Measurements from ENCODE around the gene RPS28. TPM values are rescaled to one million over a fixed set of nuclear protein-coding genes. Genes with fewer than 3 reads are reported as not detected.

Gene RPS28
- total RNA-seq, 1 experiment from 2014 or later, result 2,594 TPM

DNA sequence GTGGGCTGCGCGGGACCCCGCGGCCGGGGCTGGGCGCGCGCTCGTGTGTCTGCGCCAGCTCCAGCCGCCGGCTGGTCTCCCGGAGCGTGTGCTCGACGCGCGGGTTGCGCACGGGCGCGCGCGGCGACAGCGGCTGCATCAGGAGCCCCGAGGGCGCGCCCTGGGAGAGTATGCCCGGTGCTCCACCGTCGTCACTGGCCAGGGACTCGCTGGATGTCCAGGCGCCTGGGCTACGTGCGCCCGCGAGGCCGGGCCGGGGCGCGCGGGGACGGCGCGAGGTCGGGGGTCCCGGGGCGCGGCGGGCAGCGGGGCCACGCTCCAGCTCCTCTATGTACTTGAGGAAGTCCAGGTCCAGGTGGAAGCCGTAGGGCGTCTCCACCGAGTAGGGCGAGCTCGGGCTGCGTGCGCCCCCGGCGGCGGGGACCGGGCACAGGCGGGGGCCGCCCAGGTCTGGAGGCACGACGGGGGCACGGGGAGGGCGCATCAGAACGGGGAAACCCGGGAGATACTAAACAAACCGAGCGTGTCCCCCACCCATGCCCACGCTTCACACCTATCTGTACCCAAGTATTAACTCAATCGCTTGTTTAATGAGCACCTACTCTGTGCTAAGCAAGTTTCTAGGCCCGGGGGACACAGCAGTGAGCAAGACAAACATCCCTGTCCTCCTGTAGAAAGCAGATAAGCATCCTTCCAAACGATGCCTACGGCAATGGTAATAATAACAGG, 14.2 kb downstream of the RPS28 start:
- H3K27me3 ChIP-seq (ENCODE audit: low read length), result peaks cover 22% of the 10 kb centered on the region
- H3K79me2 ChIP-seq (ENCODE audit: low read length), result no peaks in the 10 kb centered on the region
- no peak for DNase-seq
- peaks cover 11% of the 10 kb centered on the region; the same call in 1 of the 2 replicates for H3K4me1 ChIP-seq (ENCODE audit: insufficient read depth, low read length)
- H3K36me3 ChIP-seq (ENCODE audit: low read depth, low read length), result no peaks in the 10 kb centered on the region
- H3K9me3 ChIP-seq (ENCODE audit: low read length), result no peaks in the 10 kb centered on the region
- BruUV-seq (replicated peaks), result no TSS peak
- POLR2A ChIA-PET (ENCODE audit: unreplicated experiment), result interaction anchor here (0.6 kb wide), 1 partner anchor 115 kb away, joined by 3 read pairs; no protein-coding TSS in a partner anchor
- CTCF ChIA-PET, result interaction anchor here (0.8 to 1.2 kb wide), 2 partner anchors 12 to 27 kb away, joined by 3 read pairs; partner anchors contain the start of gene CD320
- peak overlapping the region; percentile 92 for H3K4me2 ChIP-seq (ENCODE audit: low read length)
- peak overlapping the region; percentile 87; the same call in 1 of the 2 replicates for H2AFZ ChIP-seq (ENCODE audit: low read length)
- no peaks in the 10 kb centered on the region for H3F3A ChIP-seq (ENCODE audit: low read length, unreplicated experiment)
- H4K20me1 ChIP-seq (ENCODE audit: low read length), result no peaks in the 10 kb centered on the region
- ATAC-seq, result peak; percentile 41
- H3K27ac ChIP-seq (ENCODE audit: low read length), result no peak overlapping the region
- no peaks in the 10 kb centered on the region for H3K9me2 ChIP-seq (replicated peaks; ENCODE audit: low read length)
- H3K9ac ChIP-seq (ENCODE audit: low read length), result no peak overlapping the region
- no peak for TF ChIP-seq EZH2 (IDR thresholded peaks at IDR 0.05; ENCODE audit: low read length, unreplicated experiment)
- TF ChIP-seq, protein P1, sequence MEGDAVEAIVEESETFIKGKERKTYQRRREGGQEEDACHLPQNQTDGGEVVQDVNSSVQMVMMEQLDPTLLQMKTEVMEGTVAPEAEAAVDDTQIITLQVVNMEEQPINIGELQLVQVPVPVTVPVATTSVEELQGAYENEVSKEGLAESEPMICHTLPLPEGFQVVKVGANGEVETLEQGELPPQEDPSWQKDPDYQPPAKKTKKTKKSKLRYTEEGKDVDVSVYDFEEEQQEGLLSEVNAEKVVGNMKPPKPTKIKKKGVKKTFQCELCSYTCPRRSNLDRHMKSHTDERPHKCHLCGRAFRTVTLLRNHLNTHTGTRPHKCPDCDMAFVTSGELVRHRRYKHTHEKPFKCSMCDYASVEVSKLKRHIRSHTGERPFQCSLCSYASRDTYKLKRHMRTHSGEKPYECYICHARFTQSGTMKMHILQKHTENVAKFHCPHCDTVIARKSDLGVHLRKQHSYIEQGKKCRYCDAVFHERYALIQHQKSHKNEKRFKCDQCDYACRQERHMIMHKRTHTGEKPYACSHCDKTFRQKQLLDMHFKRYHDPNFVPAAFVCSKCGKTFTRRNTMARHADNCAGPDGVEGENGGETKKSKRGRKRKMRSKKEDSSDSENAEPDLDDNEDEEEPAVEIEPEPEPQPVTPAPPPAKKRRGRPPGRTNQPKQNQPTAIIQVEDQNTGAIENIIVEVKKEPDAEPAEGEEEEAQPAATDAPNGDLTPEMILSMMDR (conservative IDR thresholded peaks at IDR 0.05; ENCODE audit: low read depth, low read length), result peak; percentile 40; the same call in 1 of the 2 replicates
- no peak for TF ChIP-seq EZH2phosphoT487 (IDR thresholded peaks at IDR 0.05; ENCODE audit: borderline replicate concordance, low read length)
- peak overlapping the region; percentile 66; the same call in 1 of the 2 replicates for H3K4me3 ChIP-seq (ENCODE audit: low read length)
- intact Hi-C loops (cut with micrococcal nuclease), result no loop called here

DNA sequence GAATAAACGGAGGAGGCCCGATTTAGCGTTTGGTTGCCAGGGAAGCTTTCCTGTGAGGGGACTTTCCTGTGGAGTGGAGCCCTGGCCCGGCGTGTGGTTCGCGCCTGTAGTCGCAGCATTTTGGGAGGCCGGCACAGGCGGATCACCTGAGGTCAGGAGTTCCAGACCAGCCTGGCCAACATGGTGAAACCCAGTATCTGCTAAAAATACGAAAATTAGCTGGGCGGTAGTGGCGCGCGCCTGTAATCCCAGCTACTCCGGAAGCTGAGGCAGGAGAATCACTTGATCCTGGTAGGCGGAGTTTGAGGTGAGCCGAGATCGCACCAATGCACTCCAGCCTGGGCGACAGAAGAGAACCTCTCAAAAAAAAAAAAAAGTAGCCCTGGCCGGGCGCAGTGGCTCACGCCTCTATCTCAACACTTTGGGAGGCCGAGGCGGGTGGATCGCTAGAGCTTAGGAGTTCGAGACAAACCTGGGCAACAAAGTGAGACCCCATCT, 14.8 kb downstream of the RPS28 start:
- DNase-seq (no peak), ATAC-seq (no peak)
- no TSS peak for BruUV-seq (replicated peaks)
- ChIA-PET CTCF (no interaction called here), POLR2A (ENCODE audit: unreplicated experiment) (no interaction called here)
- TF ChIP-seq, protein P1 (conservative IDR thresholded peaks at IDR 0.05; ENCODE audit: low read depth, low read length), result no peak
- TF ChIP-seq EZH2 (IDR thresholded peaks at IDR 0.05; ENCODE audit: low read length, unreplicated experiment) (no peak), EZH2phosphoT487 (IDR thresholded peaks at IDR 0.05; ENCODE audit: borderline replicate concordance, low read length) (no peak)
- Histone ChIP-seq H3K4me1 (ENCODE audit: insufficient read depth, low read length) (peaks cover 11% of the 10 kb centered on the region; the same call in 1 of the 2 replicates), H2AFZ (ENCODE audit: low read length) (no peak overlapping the region), H4K20me1 (ENCODE audit: low read length) (no peaks in the 10 kb centered on the region), H3K27ac (ENCODE audit: low read length) (no peak overlapping the region), H3K27me3 (ENCODE audit: low read length) (peaks cover 22% of the 10 kb centered on the region), H3K4me2 (ENCODE audit: low read length) (no peak overlapping the region), H3K4me3 (ENCODE audit: low read length) (no peak overlapping the region), H3F3A (ENCODE audit: low read length, unreplicated experiment) (no peaks in the 10 kb centered on the region), H3K36me3 (ENCODE audit: low read depth, low read length) (no peaks in the 10 kb centered on the region), H3K9me2 (replicated peaks; ENCODE audit: low read length) (no peaks in the 10 kb centered on the region), H3K79me2 (ENCODE audit: low read length) (no peaks in the 10 kb centered on the region), H3K9ac (ENCODE audit: low read length) (no peak overlapping the region), H3K9me3 (ENCODE audit: low read length) (no peaks in the 10 kb centered on the region)
- intact Hi-C loops (cut with micrococcal nuclease), result no loop called here

DNA sequence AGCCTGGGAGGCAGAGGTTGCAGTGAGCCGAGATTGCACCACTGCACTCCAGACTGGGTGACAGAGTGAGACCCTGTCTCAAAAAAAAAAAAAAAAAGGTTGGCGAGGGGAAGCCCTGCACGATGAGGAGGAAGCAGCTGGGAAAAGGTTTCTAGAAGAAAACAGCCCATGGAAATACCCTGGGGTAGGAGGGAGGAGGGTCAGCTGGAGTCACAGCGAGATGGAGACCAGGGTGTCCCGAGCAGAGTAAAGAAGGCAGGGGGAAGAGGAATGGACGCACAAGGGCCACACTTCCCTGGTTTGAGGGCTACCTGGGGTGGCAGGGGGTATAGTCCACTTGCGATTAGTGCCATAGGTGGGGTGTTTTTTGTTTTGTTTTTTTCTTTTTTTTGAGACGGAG, 15.4 kb downstream of the RPS28 start:
- Histone ChIP-seq H3K27ac (ENCODE audit: low read length) (no peak overlapping the region), H3K9me2 (replicated peaks; ENCODE audit: low read length) (no peaks in the 10 kb centered on the region), H3K4me2 (ENCODE audit: low read length) (no peak overlapping the region), H2AFZ (ENCODE audit: low read length) (no peak overlapping the region), H3K79me2 (ENCODE audit: low read length) (no peaks in the 10 kb centered on the region), H4K20me1 (ENCODE audit: low read length) (no peaks in the 10 kb centered on the region), H3K4me1 (ENCODE audit: insufficient read depth, low read length) (peaks cover 11% of the 10 kb centered on the region; the same call in 1 of the 2 replicates), H3K4me3 (ENCODE audit: low read length) (no peak overlapping the region), H3K36me3 (ENCODE audit: low read depth, low read length) (no peaks in the 10 kb centered on the region), H3K27me3 (ENCODE audit: low read length) (peaks cover 22% of the 10 kb centered on the region), H3K9ac (ENCODE audit: low read length) (no peak overlapping the region), H3F3A (ENCODE audit: low read length, unreplicated experiment) (no peaks in the 10 kb centered on the region), H3K9me3 (ENCODE audit: low read length) (no peaks in the 10 kb centered on the region)
- intact Hi-C loops (cut with micrococcal nuclease), result no loop called here
- DNase-seq, result no peak
- no TSS peak for BruUV-seq (replicated peaks)
- TF ChIP-seq, protein P1 (conservative IDR thresholded peaks at IDR 0.05; ENCODE audit: low read depth, low read length), result no peak
- TF ChIP-seq EZH2 (IDR thresholded peaks at IDR 0.05; ENCODE audit: low read length, unreplicated experiment) (no peak), EZH2phosphoT487 (IDR thresholded peaks at IDR 0.05; ENCODE audit: borderline replicate concordance, low read length) (no peak)
- CTCF ChIA-PET, result no interaction called here
- ATAC-seq, result no peak
- POLR2A ChIA-PET (ENCODE audit: unreplicated experiment), result no interaction called here

Data from PC-3 (cell line).